CD4-positive, alpha-beta T cell (primary cell): ENCODE measurements around the gene PRM2. TPM values are rescaled to one million over a fixed set of nuclear protein-coding genes. Genes with fewer than 3 reads are reported as not detected.

ENCODE experiments used
- ATAC-seq: fragments of 200-7000 bp; cut with Tn5 transposase; one replicate; pipeline ENCODE4 v1.10.0; 2022; ENCODE audit warnings: mild to moderate bottlenecking; ENCODE audit not compliant: poor library complexity
- CTCF ChIA-PET: fragments of 350-600 bp; sonication (Branson Sonifier 250); formaldehyde crosslinking; loops from one replicate; lab custom pipeline; 2021; ENCODE audit warnings: antibody characterized with exemption, inconsistent platforms; lab: Charles Lee
- POLR2A ChIA-PET: fragments of 350-600 bp; sonication (Branson Sonifier 250); formaldehyde crosslinking; loops from one replicate; lab custom pipeline; 2021; ENCODE audit warnings: antibody characterized with exemption, inconsistent platforms; lab: Charles Lee
- DNase-seq, 14 experiments: peaks; one replicate each; pipeline ENCODE4 v3.0.0-alpha.2; 2013 to 2020; ENCODE audit warnings: mixed read lengths in 2 of 14
- H3K27ac ChIP-seq, 2 donors: one replicate each; pipeline versions ENCODE4 v1.5.1 to v1.7.0; 2013; ENCODE audit warnings: low read length in 2 of 2, low read depth in 1 of 2, mild to moderate bottlenecking in 1 of 2
- H3K27me3 ChIP-seq, 2 experiments: 1 replicate in 1 of 2; 2 replicates in 1 of 2; pipeline versions ENCODE4 v1.6.1 to v1.7.0; 2013; ENCODE audit warnings: low read length in 2 of 2, control low read depth in 1 of 2, mild to moderate bottlenecking in 1 of 2, moderate library complexity in 1 of 2; ENCODE audit not compliant: insufficient read depth in 2 of 2, control insufficient read depth in 1 of 2
- H3K36me3 ChIP-seq: one replicate; pipeline ENCODE4 v1.6.1; 2013; ENCODE audit warnings: low read length, control low read depth; ENCODE audit not compliant: insufficient read depth
- H3K4me1 ChIP-seq: one replicate; pipeline ENCODE4 v1.6.1; 2013; ENCODE audit warnings: low read length, control low read depth; ENCODE audit not compliant: insufficient read depth
- H3K4me3 ChIP-seq: one replicate; pipeline ENCODE4 v1.5.1; 2013; ENCODE audit warnings: mild to moderate bottlenecking, low read length, moderate library complexity
- H3K9me3 ChIP-seq, 2 experiments: 1 replicate in 1 of 2; 2 replicates in 1 of 2; pipeline versions ENCODE4 v1.6.1 to v1.7.0; 2013; ENCODE audit warnings: low read length in 2 of 2, mild to moderate bottlenecking in 2 of 2, control low read depth in 1 of 2, moderate library complexity in 1 of 2; ENCODE audit not compliant: control insufficient read depth in 1 of 2, insufficient read depth in 1 of 2
- H3K27ac Mint-ChIP-seq: one replicate; pipeline ENCODE4 v1.8.0; 2020; ENCODE audit warnings: mixed read lengths
- H3K27me3 Mint-ChIP-seq: one replicate; pipeline ENCODE4 v1.8.0; 2021; ENCODE audit warnings: mixed read lengths
- H3K36me3 Mint-ChIP-seq: one replicate; pipeline ENCODE4 v1.8.0; 2021; ENCODE audit warnings: low read depth, mixed read lengths
- H3K4me1 Mint-ChIP-seq: one replicate; pipeline ENCODE4 v1.8.0; 2021; ENCODE audit warnings: low read depth, mixed read lengths
- H3K4me3 Mint-ChIP-seq: one replicate; pipeline ENCODE4 v1.8.0; 2020; ENCODE audit warnings: mild to moderate bottlenecking, mixed read lengths
- H3K9me3 Mint-ChIP-seq: one replicate; pipeline ENCODE4 v1.8.0; 2020; ENCODE audit warnings: mixed read lengths
- CTCF ChIP-seq: fragments of 200-600 bp; IDR thresholded peaks from one replicate; pipeline ENCODE4 v1.8.0; 2022; ENCODE audit warnings: antibody characterized with exemption, mild to moderate bottlenecking
- intact Hi-C, 2 experiments: fragments of 100-400 bp; cut with DNase I in 1 of 2; cut with micrococcal nuclease in 1 of 2; formaldehyde crosslinking; loops; one replicate each; pipeline versions ENCODE4 v1.15.1 to v1.9.0; 2023 to 2025; cut with DNase I, micrococcal nuclease
- total RNA-seq, 174 experiments: library from RNA in 2 of 174; stranded (reverse) in 2 of 174; gene quantifications; one replicate each; pipeline ENCODE4 v1.2.3 and lab custom pipeline; 2021 to 2026

PRM2 gene
- total RNA-seq, 2 experiments from 2014 or later, result not detected

- no peak overlapping the region for H3K27ac ChIP-seq
- no peaks in the 10 kb centered on the region for H3K9me3 Mint-ChIP-seq
- intact Hi-C loops, result no loop called here
- H3K4me3 Mint-ChIP-seq, result no peak overlapping the region
- H3K4me3 ChIP-seq, result no peak overlapping the region
- H3K36me3 ChIP-seq, result no peaks in the 10 kb centered on the region
- H3K4me1 Mint-ChIP-seq, result no peaks in the 10 kb centered on the region
- no peak for DNase-seq
- H3K36me3 Mint-ChIP-seq, result no peaks in the 10 kb centered on the region
- no peaks in the 10 kb centered on the region for H3K27me3 ChIP-seq
- POLR2A ChIA-PET, result no interaction called here
- no peaks in the 10 kb centered on the region for H3K27me3 Mint-ChIP-seq
- no peaks in the 10 kb centered on the region for H3K9me3 ChIP-seq
- H3K27ac Mint-ChIP-seq, result no peak overlapping the region
- ATAC-seq, result no peak
- no peak for TF ChIP-seq CTCF
- CTCF ChIA-PET, result no interaction called here
- no peaks in the 10 kb centered on the region for H3K4me1 ChIP-seq
Observed at GRCh38 chr16:11272484-11272883, 3.8 kb downstream of the PRM2 start.

DNA sequence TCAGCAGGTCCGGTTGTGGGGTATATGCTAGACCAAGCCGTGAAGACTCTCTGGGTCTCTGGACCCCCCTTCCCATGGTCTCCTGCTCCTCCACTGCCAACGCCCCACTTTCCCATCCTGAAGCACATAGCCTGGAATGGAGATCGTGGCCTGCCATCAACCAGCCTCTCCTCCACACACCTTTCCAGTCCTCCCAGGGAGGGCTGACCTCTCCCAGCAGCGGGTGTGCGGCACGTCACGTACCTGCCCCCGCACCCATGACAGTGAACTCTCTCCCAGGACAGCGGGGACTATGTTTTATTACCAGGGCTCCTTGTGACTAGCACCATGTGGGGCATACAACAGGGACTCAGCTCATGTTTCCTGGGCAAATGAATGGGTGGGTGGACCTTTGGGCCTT lies 4.7 kb downstream of the PRM2 start:
- H3K4me3 Mint-ChIP-seq, result no peak overlapping the region
- no peak for TF ChIP-seq CTCF
- Histone ChIP-seq H3K36me3 (no peaks in the 10 kb centered on the region), H3K4me1 (no peaks in the 10 kb centered on the region), H3K27me3 (no peaks in the 10 kb centered on the region), H3K9me3 (no peaks in the 10 kb centered on the region), H3K27ac (no peak overlapping the region), H3K4me3 (no peak overlapping the region)
- no peaks in the 10 kb centered on the region for H3K27me3 Mint-ChIP-seq
- ATAC-seq, result no peak
- ChIA-PET POLR2A (interaction anchor here (0.5 kb wide), 1 partner anchor 80 kb away, joined by 3 read pairs; no protein-coding TSS in a partner anchor), CTCF (no interaction called here)
- H3K9me3 Mint-ChIP-seq, result no peaks in the 10 kb centered on the region
- DNase-seq, result no peak
- H3K4me1 Mint-ChIP-seq, result no peaks in the 10 kb centered on the region
- no peak overlapping the region for H3K27ac Mint-ChIP-seq
- no peaks in the 10 kb centered on the region for H3K36me3 Mint-ChIP-seq
- intact Hi-C loops, result no loop called here

DNA sequence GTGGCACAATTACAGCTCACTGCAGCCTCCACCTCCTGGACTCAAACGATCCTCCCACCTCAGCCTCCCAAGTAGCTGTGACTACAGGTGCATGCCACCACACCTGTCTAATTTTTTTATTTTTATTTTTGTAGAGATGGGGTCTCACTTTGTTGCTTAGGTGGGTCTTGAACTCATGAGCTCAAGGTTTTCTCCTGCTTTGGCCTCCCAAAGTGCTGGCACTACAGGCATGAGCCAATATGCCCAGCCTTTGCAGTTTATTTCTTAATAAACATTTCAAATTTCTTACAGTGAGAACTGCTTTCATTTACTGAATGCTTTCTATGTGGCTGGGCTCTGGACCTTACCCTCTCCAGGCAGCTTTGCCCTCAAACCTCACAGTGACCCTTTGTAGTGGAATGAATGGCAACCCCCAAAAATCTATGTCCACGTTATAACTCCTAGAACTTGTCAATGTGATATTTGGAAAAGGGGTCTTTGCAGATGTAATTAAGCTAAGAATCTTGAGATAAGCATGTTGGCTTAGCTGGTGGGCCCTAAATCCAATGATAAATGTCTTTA lies 5.6 kb downstream of the PRM2 start:
- Mint-ChIP-seq H3K4me1 (no peaks in the 10 kb centered on the region), H3K36me3 (no peaks in the 10 kb centered on the region), H3K27ac (no peak overlapping the region), H3K27me3 (no peaks in the 10 kb centered on the region), H3K9me3 (no peaks in the 10 kb centered on the region), H3K4me3 (no peak overlapping the region)
- no peaks in the 10 kb centered on the region for H3K27me3 ChIP-seq
- H3K4me1 ChIP-seq, result no peaks in the 10 kb centered on the region
- no peak overlapping the region for H3K27ac ChIP-seq
- no peaks in the 10 kb centered on the region for H3K9me3 ChIP-seq
- H3K4me3 ChIP-seq, result no peak overlapping the region
- intact Hi-C loops, result no loop called here
- DNase-seq (no peak), ATAC-seq (no peak)
- TF ChIP-seq CTCF, result no peak
- H3K36me3 ChIP-seq, result no peaks in the 10 kb centered on the region
- ChIA-PET CTCF (no interaction called here), POLR2A (interaction anchor here (0.6 to 0.7 kb wide), 2 partner anchors 168 to 305 kb away, joined by 3 to 4 read pairs; no protein-coding TSS in a partner anchor)
